RWPE1 (cell line): ENCODE data around the gene AKAP11.

Experiments
- CTCF ChIA-PET: fragments of 350-600 bp; sonication (Branson Sonifier 250); formaldehyde crosslinking; extraction: SDS; loops from one replicate; lab custom pipeline; 2021; lab: Yijun Ruan, JAX
- POLR2A ChIA-PET: fragments of 400-600 bp; formaldehyde crosslinking; extraction: SDS; loops from one replicate; lab custom pipeline; 2020; ENCODE audit warnings: antibody characterized with exemption; ENCODE audit not compliant: low non-redundant PET; lab: Yijun Ruan, JAX
- DNase-seq: peaks from one replicate; pipeline ENCODE4 v3.0.0; 2012; ENCODE audit warnings: low spot score
- H3K27ac ChIP-seq: fragments of 450-650 bp; 2 replicates; pipeline ENCODE4 v1.5.1; 2017
- TF ChIP-seq, protein P1 (sequence below): fragments of 450-650 bp; conservative IDR thresholded peaks from 2 replicates; pipeline ENCODE4 v1.5.1; 2017; ENCODE audit warnings: low read depth, mild to moderate bottlenecking

AKAP11 gene

DNA sequence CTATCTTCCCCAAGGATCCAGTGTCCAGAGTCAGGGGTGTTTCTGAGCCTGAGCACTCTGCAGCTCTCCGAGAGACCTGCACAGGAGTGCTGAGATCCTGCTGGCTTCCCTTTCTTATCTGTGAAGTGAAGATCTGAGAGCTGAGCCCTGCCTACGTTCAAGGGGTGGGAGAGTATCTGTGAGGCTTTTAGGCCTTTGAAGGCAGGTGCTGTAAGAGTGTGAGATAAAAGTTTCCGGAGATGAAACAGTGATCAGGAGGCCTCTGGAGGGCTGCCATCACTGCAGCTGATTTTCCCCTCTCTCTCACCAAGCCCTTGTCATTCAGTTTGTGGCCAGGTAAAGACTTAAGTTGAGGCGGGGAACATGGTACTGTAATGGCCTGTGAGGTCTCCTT, 83.1 kb downstream of the AKAP11 start:
- H3K27ac ChIP-seq = no peak overlapping the region
- TF ChIP-seq, protein P1, sequence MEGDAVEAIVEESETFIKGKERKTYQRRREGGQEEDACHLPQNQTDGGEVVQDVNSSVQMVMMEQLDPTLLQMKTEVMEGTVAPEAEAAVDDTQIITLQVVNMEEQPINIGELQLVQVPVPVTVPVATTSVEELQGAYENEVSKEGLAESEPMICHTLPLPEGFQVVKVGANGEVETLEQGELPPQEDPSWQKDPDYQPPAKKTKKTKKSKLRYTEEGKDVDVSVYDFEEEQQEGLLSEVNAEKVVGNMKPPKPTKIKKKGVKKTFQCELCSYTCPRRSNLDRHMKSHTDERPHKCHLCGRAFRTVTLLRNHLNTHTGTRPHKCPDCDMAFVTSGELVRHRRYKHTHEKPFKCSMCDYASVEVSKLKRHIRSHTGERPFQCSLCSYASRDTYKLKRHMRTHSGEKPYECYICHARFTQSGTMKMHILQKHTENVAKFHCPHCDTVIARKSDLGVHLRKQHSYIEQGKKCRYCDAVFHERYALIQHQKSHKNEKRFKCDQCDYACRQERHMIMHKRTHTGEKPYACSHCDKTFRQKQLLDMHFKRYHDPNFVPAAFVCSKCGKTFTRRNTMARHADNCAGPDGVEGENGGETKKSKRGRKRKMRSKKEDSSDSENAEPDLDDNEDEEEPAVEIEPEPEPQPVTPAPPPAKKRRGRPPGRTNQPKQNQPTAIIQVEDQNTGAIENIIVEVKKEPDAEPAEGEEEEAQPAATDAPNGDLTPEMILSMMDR = no peak
- CTCF ChIA-PET = no interaction called here
- POLR2A ChIA-PET = no interaction called here
- no peak for DNase-seq

DNA sequence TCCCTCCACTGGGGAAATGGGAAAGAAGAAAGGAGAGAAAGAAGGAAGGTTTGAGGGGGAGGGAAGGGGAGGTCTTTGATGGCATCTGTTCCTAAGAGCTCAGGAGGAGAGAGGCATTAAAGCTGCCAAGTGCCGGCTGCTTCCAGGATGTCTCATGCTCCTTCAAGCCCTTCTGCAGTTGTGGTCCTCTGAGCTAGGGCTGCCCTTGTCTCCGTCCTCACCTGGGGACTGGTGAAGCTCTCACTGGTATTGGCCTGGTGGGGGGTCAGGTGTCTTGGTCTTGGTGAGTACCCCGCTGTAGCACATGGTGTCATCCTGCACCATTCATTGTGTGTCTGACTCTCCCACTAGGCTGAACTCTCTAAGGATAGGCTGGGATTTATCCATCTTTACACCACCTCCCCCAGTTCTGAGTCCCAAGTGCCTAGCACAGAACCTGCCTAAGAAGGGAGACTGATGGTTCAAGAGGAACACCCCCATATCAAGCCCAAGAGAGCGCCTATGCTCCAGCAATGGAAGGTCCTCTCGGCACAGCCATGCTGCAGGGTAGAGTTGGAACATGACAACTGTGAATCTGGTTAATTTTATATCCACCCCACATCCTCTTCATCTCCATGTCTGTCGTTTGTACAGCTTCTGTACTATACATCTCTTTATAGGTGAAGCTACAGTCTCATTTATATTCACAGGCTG, 83.7 kb downstream of the AKAP11 start:
- H3K27ac ChIP-seq = no peak overlapping the region
- POLR2A ChIA-PET = no interaction called here
- CTCF ChIA-PET = no interaction called here

DNA sequence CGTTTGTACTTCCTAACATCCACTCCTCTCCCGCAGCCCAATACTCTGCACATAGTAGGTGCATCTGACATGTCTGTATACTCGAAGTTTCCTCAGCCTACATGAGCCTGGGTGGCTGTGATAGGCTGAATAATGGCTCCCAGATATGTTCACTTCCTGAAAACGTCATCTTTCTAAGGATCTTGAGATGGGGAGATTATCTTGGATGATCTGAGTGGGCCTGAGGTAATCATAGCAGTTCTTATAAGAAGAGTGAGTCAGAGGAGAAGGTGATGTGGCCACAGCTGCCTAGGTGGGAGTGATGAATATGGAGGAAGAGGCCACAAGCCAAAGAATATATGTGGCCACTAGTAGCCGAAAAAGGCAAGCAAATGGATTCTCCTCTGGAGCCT, 84.2 kb downstream of the AKAP11 start:
- TF ChIP-seq, protein P1 = no peak
- ChIA-PET CTCF (no interaction called here), POLR2A (no interaction called here)
- DNase-seq = no peak
- no peak overlapping the region for H3K27ac ChIP-seq

More for the DNA sequence above, 83.7 kb downstream of the AKAP11 start:
- TF ChIP-seq, protein P1 = no peak
- DNase-seq = no peak

DNA sequence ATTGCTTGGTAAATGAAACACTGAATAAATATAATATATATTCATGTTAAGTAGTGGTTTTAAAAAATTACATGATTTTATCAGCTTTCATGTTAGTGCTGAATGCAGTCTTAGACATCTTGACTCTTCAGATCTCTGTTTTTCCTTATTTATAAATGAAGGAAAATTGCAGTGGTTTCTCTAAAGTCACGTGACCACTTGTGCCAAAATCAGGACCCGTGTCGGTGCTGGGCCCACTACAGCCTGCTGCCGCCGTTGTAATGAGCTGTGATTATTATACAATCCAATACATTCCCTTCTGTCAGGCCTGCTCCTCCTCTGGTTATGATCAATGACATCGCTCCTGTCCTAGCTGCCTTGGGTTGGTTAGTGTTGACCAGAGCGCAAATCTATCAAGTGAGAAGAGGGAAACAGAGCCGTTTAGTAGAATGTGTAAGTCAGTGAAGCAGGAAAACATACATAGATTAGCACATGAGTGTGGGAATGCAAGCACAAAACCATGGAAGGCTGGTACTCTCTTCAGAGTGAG, 88.2 kb downstream of the AKAP11 start:
- ChIA-PET CTCF (no interaction called here), POLR2A (interaction anchor here (0.6 kb wide), 1 partner anchor 1181 kb away, joined by 5 read pairs; no protein-coding TSS in a partner anchor)
- TF ChIP-seq, protein P1 = no peak
- DNase-seq = no peak
- H3K27ac ChIP-seq = no peak overlapping the region

DNA sequence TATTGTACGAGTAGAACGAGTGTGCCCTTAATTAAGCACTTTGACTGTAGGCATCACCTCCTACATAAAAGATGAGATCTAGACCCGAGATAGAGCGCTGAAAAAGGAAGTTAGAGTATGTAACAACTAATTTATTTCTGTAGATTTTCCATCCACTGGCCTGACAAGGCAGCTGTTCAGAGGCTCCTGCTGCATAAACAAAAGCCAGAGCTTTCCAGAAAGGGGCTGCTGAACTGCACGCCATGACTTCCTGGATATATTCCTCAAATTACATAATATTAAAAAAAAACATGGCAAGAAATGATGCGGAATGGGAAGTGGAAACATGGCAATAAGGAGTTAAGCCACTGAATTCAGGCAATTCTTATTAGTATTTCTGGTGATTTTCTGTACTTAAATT, 89.7 kb downstream of the AKAP11 start:
- ChIA-PET POLR2A (no interaction called here), CTCF (no interaction called here)
- H3K27ac ChIP-seq = no peak overlapping the region
- DNase-seq = no peak
- TF ChIP-seq, protein P1 = no peak

DNA sequence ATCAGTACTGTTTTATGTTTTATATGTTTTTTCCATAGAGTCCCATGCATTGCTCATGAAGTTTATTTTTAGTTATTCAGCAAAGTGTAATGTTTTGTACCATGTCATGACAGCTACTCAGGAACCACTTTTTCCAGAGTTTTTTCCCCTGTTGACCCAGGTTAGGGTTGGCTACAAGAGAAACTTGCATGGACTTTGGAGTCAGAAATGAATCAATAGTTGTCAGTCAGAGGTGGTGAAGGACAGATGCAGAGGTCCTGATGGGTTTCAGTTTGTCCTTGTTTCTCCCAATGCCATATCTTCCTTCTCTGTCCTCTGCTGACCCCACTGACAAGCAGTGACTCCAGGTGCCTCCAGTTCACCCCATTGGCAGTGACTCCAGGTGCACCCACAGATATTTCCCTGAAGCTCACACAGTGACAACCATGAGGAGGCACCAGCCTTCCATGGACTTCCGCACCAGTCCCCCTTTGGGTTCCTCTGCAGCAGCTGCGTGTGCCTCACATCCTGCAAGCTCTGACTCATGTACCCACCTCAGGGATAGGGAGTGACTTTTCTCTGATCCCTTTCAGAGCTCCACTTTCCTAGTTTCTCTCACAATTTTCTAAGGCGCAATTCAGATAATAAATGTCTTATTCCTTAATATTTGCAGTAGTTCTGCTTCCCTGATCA, 92.1 kb downstream of the AKAP11 start:
- ChIA-PET CTCF (interaction anchor here (0.7 kb wide), 1 partner anchor 255 kb away, joined by 3 read pairs; no protein-coding TSS in a partner anchor), POLR2A (no interaction called here)
- no peak overlapping the region for H3K27ac ChIP-seq
- TF ChIP-seq, protein P1 = no peak
- peak; percentile 44 for DNase-seq
